IPS-18c (cell line): ENCODE results near the gene ARMC3.

Experiments used
- H3K4me3 ChIP-seq: 2 replicates; pipeline ENCODE4 v1.7.0; 2013; ENCODE audit warnings: low read depth, mild to moderate bottlenecking, low read length, moderate library complexity; ENCODE audit not compliant: insufficient read depth
- H3K9me3 ChIP-seq: one replicate; pipeline ENCODE4 v1.6.1; 2013; ENCODE audit warnings: mild to moderate bottlenecking, low read length, moderate library complexity; ENCODE audit not compliant: control insufficient read depth, insufficient read depth

ARMC3 gene

GRCh38 chr10:23013581-23014335 lies 85.9 kb downstream of the ARMC3 start:
- no peaks in the 10 kb centered on the region for H3K9me3 ChIP-seq
- H3K4me3 ChIP-seq, result no peak overlapping the region

- no peaks in the 10 kb centered on the region for H3K9me3 ChIP-seq
- no peak overlapping the region for H3K4me3 ChIP-seq
Measured at GRCh38 chr10:23015021-23015707, 87.3 kb downstream of the ARMC3 start.

- no peak overlapping the region for H3K4me3 ChIP-seq
- no peaks in the 10 kb centered on the region for H3K9me3 ChIP-seq
Measured at GRCh38 chr10:23016636-23017035, 88.8 kb downstream of the ARMC3 start.

- Histone ChIP-seq H3K4me3 (no peak overlapping the region), H3K9me3 (no peaks in the 10 kb centered on the region)
Measured at GRCh38 chr10:23019633-23020032, 91.8 kb downstream of the ARMC3 start.

GRCh38 chr10:23021430-23021829 lies 93.6 kb downstream of the ARMC3 start:
- no peak overlapping the region for H3K4me3 ChIP-seq
- no peaks in the 10 kb centered on the region for H3K9me3 ChIP-seq

- no peaks in the 10 kb centered on the region for H3K9me3 ChIP-seq
- H3K4me3 ChIP-seq, result no peak overlapping the region
Measured at GRCh38 chr10:23024002-23024401, 96.1 kb downstream of the ARMC3 start.

GRCh38 chr10:23031318-23031717 lies 103.5 kb downstream of the ARMC3 start:
- Histone ChIP-seq H3K4me3 (no peak overlapping the region), H3K9me3 (no peaks in the 10 kb centered on the region)

- H3K9me3 ChIP-seq, result no peaks in the 10 kb centered on the region
- H3K4me3 ChIP-seq, result no peak overlapping the region
Measured at GRCh38 chr10:23034790-23035189, 106.9 kb downstream of the ARMC3 start.

GRCh38 chr10:23035569-23035968 lies 107.7 kb downstream of the ARMC3 start:
- H3K9me3 ChIP-seq, result peaks cover 2% of the 10 kb centered on the region
- no peak overlapping the region for H3K4me3 ChIP-seq

GRCh38 chr10:23037152-23037551 lies 109.3 kb downstream of the ARMC3 start:
- no peak overlapping the region for H3K4me3 ChIP-seq
- H3K9me3 ChIP-seq, result peaks cover 2% of the 10 kb centered on the region

- peaks cover 2% of the 10 kb centered on the region for H3K9me3 ChIP-seq
Measured at GRCh38 chr10:23037561-23037960, 109.7 kb downstream of the ARMC3 start.

GRCh38 chr10:23038172-23038571 lies 110.3 kb downstream of the ARMC3 start:
- H3K9me3 ChIP-seq, result peaks cover 2% of the 10 kb centered on the region
- H3K4me3 ChIP-seq, result no peak overlapping the region

More at GRCh38 chr10:23037561-23037960, 109.7 kb downstream of the ARMC3 start:
- no peak overlapping the region for H3K4me3 ChIP-seq

- H3K4me3 ChIP-seq, result no peak overlapping the region
- H3K9me3 ChIP-seq, result peaks cover 2% of the 10 kb centered on the region
Measured at GRCh38 chr10:23040002-23040401, 112.1 kb downstream of the ARMC3 start.

- Histone ChIP-seq H3K4me3 (no peak overlapping the region), H3K9me3 (peaks cover 2% of the 10 kb centered on the region)
Measured at GRCh38 chr10:23046027-23046426, 118.2 kb downstream of the ARMC3 start.

GRCh38 chr10:23047201-23048050 lies 119.6 kb downstream of the ARMC3 start:
- Histone ChIP-seq H3K9me3 (peaks cover 2% of the 10 kb centered on the region), H3K4me3 (no peak overlapping the region)

GRCh38 chr10:23048191-23048590 lies 120.3 kb downstream of the ARMC3 start:
- Histone ChIP-seq H3K4me3 (no peak overlapping the region), H3K9me3 (peaks cover 2% of the 10 kb centered on the region)

- no peak overlapping the region for H3K4me3 ChIP-seq
- peaks cover 2% of the 10 kb centered on the region for H3K9me3 ChIP-seq
Measured at GRCh38 chr10:23051278-23051677, 123.4 kb downstream of the ARMC3 start.
